ENCODE results near the gene DOLK. TPM values are rescaled to one million over a fixed set of nuclear protein-coding genes. Genes with fewer than 3 reads are reported as not detected.

DOLK gene
- total RNA-seq, 1 donor from 2014 or later: 9.6 TPM

Other genes with a start within 250 kb of the DOLK start
- 9.9 TPM for gene PKN3, start 245.1 kb downstream of the DOLK start, total RNA-seq
- gene ZDHHC12, start 223.5 kb downstream of the DOLK start, total RNA-seq: 7.4 TPM
- gene ZER1, start 175.7 kb downstream of the DOLK start, total RNA-seq: 40.6 TPM
- gene TBC1D13, start 160.3 kb downstream of the DOLK start, total RNA-seq: 23.2 TPM
- 14.1 TPM for gene ENDOG, start 129.1 kb downstream of the DOLK start, total RNA-seq
- gene SPOUT1, start 117.8 kb downstream of the DOLK start, total RNA-seq: 32.7 TPM
- 12.8 TPM for gene KYAT1, start 65.7 kb downstream of the DOLK start, total RNA-seq
- 67.2 TPM for gene LRRC8A, start 65.5 kb downstream of the DOLK start, total RNA-seq
- gene PHYHD1, start 26.6 kb downstream of the DOLK start, total RNA-seq: 38.7 TPM
- gene NUP188, start 96 bp upstream of the DOLK start, total RNA-seq: 46.4 TPM
- gene SH3GLB2, start 80.7 kb upstream of the DOLK start, total RNA-seq: 158 TPM
- gene MIGA2, start 89.0 kb upstream of the DOLK start, total RNA-seq: 25.5 TPM
- gene DOLPP1, start 133.5 kb upstream of the DOLK start, total RNA-seq: 10.3 TPM
- gene CRAT, start 163.2 kb upstream of the DOLK start, total RNA-seq: 37.4 TPM
- gene PTPA, start 163.8 kb upstream of the DOLK start, total RNA-seq: 78.2 TPM
- gene IER5L, start 230.7 kb upstream of the DOLK start, total RNA-seq: 39.3 TPM

Data from sciatic nerve (tissue), 1 donor.